Fibroblast of mammary gland (primary cell): ENCODE results near the gene CD4.

ENCODE experiments used
- DNase-seq: peaks from one replicate; pipeline ENCODE4 v3.0.0-alpha.2; 2010; ENCODE audit warnings: low read depth
- H3K4me3 ChIP-seq: 2 replicates; pipeline ENCODE4 v1.5.1; 2011; ENCODE audit warnings: low read depth, mild to moderate bottlenecking, low read length, moderate library complexity; ENCODE audit not compliant: control insufficient read depth
- CTCF ChIP-seq: conservative IDR thresholded peaks from 2 replicates; pipeline ENCODE4 v1.5.1; 2011; ENCODE audit warnings: low read depth, low read length, inconsistent platforms; ENCODE audit not compliant: control insufficient read depth, insufficient read depth

Gene CD4

GRCh38 chr12:6813363-6813762 is 24.0 kb downstream of the CD4 start:
- H3K4me3 ChIP-seq = no peak overlapping the region
- DNase-seq = no peak
- TF ChIP-seq CTCF = no peak

GRCh38 chr12:6816598-6816997 is 27.3 kb downstream of the CD4 start:
- DNase-seq = no peak
- no peak for TF ChIP-seq CTCF
- H3K4me3 ChIP-seq = no peak overlapping the region

- no peak for DNase-seq
- TF ChIP-seq CTCF = no peak
- no peak overlapping the region for H3K4me3 ChIP-seq
Observed at GRCh38 chr12:6817098-6817497, 27.8 kb downstream of the CD4 start.

GRCh38 chr12:6817662-6818157 is 28.4 kb downstream of the CD4 start:
- TF ChIP-seq CTCF = no peak
- no peak for DNase-seq
- no peak overlapping the region for H3K4me3 ChIP-seq

- no peak overlapping the region for H3K4me3 ChIP-seq
- DNase-seq = no peak
- no peak for TF ChIP-seq CTCF
Observed at GRCh38 chr12:6818222-6818621, 28.9 kb downstream of the CD4 start.

- H3K4me3 ChIP-seq = no peak overlapping the region
- no peak for DNase-seq
- no peak for TF ChIP-seq CTCF
Observed at GRCh38 chr12:6818645-6819044, 29.3 kb downstream of the CD4 start.
